CD4-positive, alpha-beta T cell treated with Interleukin-15 for 4 hours (primary cell): Measurements from ENCODE around the gene ID3.
"Not testable (repeated sequence)": the region's sequence is repeated elsewhere in the genome, so short reads cannot be mapped to it uniquely, and the experiment has no call there.

ENCODE experiments used
- DNase-seq: peaks from one replicate; pipeline ENCODE4 v3.0.0-alpha.2; 2020; ENCODE audit warnings: low spot score

Gene ID3

DNA sequence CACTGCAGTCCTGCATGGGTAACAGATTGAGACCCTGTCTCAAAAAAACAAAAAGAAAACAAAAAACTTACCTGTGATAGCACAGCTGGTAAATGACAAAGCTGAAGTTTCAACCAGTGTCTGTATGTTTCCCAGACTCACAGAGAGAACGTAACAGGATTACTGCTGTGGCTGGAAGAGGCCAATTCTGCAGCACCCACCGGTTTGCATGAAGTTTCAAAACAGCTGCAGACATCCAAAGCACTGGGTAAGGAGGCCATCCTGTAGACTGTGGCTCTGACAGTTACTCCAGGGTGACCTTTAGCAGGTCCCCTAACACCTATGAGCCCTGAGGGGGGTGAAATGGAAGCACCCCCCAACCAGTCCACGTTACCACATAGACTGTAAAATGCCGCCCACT is 7.5 kb downstream of the ID3 start:
- no peak for DNase-seq

DNA sequence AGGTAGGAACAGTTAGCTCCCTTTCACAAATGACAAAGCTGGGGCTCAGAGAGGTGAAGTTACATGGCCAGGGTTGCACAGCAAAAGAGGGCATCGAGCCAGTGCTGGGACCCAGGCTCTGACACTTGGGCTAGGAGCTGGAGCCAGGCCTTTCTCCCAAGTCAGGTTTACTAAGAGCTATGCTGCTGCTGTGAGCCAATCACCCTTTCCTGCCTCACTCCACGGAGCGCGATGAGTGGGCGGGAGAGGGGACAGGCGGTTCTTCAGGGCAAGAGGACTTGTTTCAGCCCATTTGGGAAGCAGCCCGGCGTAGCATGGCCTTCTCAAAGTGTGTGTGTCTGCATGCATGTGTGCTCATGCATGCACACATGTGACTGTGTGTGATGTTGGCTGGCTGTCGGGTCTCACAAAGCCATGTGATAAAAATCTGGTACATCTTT is 10.6 kb downstream of the ID3 start:
- no peak for DNase-seq

DNA sequence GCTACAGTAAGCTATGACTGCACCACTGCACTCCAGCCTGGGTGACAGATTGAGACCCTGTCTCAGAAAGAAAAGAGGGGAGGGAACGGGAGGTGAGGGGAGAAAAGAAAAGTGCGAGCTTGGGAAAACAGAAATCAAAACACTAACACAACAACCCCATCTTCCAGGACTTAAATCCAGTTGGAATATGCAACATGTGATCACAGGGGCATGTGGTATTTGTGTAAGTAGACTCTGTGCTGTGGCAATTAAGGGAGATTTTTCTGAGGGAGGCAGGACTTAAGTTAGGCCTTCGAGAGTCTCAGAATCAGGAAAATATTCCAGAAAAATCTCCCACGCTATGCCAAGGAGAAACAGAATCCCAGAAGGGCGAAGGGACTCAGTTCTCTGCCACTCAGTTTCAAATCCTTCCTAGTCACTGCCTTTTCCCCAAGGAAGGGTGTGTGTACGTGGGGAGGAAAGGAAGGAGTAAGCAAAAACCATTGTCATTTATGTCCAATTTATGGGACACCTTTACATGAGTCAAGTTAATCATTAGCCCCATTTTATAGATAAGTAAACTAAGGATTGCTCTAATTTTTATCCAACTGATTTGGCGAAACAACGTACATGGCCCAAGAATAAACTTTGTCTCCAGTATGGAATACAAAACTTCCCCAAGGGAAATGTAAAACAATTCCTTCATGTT is 12.3 kb downstream of the ID3 start:
- no peak for DNase-seq

DNA sequence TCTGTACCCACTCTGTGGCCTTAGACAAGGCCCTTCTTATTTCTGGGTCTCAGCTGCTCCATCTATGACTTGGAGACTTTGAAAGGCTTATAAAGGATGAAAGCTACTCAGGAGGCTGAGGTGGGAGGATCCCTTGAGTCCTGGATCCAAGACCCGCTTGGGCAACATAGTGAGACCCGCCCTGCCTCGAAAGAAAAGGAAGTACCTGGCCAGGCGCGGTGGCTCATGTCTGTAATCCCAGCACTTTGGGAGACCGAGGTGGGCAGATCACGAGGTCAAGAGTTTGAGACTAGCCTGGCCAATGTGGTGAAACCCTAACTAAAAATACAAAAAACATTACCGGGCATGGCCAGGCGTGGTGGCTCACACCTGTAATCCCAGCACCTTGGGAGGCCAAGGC is 13.4 kb downstream of the ID3 start:
- no peak for DNase-seq

DNA sequence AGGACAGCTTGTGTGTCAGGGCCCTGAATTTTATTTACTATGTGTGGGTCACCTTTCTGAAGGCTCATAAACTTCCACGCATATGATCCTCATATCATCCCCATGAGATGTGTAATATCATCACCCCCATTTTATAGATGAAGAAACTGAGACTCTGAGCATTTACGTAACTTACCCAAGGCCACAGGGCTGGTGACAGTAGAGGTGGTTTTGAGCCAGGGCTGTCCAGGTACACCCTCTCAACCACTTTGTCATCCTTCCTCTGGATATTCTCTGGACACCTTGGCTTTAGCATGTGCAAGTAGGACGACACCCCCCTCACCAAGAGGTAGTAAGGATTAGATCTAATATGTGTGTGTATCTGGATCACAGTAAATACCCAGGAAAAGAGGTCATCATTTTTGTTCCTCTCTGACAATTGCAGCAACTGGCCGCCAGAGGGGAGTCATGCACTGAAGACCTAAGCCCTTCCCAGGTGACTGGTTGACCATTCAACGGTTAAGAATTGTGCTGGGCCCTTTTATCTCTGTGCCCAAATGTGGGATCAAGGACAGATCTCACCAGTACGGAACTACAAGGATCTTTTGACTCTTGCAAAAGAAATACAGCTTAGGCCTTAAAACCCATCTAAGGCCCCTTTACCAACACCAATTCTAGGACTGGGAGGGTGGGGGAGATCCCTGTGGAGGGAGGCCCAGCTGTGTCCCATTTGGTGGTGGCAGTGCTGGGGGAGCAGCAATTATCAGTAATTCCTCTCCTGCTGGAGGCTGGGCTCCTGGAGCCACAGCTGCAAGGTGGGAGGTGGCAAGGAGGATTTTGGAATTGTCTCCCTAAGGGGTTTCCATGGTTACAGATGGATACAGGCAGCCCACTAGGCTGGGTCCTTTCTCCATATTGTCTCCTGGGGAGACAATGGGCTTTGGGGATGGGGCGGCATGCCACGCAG is 14.6 kb downstream of the ID3 start:
- DNase-seq: peak; percentile 78

DNA sequence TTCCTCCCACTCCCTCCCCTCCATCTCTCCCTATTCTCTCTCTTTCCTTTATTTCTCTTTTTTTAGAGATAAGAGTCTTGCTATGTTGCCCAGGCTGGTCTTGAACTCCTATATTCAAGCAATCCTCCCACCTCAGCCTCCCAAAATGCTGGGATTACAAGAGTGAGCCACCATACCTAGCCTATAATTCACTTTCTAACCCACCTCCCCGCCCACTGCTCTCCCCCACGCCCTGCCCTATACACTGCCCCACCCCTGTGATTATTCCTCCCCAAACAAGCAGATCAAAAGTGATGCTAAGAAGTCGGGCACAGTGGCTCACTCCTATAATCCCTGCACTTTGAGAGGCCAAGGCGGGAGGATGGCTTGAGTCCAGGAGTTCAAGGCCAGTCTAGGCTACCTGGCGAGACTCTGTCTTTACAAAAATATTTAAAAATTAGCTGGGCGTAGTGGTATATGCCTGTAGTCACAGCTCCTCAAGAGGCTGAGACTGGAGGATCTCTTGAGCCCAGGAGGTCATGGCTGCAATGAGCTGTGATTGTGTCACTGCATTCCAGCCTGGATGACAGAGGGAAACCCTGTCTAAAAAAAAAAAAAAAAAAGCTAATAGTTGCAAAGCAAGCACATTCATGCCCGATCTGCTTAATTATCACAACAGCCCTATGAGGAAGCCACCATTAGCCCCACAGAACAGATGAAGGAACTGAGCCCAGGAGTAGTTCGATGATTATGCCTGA is 15.4 kb downstream of the ID3 start:
- no peak for DNase-seq

DNA sequence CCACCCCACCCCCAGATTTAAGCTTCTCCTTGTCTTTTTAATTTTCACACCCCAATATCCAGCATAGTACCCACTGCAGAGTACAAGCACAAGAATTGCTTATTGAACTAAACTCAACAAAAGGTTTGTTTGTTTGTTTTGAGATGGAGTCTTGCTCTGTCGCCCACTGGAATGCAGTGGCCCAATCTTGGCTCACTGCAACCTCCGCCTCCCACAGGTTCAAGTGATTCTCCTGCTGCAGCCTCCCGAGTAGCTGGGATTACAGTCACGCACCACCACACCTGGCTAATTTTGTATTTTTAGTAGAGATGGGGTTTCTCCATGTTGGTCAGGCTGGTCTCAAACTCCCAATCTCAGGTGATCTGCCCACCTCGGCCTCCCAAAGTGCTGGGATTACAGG is 16.4 kb downstream of the ID3 start:
- not testable (repeated sequence) for DNase-seq

DNA sequence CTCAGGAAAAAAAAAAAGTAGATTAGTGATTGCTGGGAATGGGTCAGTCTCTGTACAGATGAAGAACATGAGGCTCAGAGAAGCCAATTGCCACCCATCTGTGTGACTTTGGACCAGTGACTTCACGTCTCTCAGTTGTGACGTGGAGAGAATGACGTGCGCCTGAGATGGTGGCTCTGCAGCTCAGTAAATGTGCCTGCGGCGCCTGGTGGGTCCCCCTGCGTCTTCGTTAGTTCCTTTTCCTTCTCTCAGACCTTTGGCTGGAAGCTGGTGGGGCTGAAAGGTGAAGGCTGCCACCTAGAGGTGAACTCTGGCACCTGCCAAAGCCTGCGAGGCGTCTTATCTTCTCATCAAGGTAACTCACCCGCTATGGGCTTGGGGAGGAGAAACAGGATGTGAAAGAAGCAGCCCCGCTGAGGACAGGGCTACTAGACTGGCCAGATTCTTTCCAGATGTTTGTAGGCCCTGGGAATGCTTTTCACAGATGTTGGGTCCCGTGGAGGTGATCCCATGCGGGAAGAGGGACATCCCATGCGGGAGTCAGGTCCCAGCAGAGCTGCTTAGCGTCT is 19.5 kb downstream of the ID3 start:
- DNase-seq: peak; percentile 94

DNA sequence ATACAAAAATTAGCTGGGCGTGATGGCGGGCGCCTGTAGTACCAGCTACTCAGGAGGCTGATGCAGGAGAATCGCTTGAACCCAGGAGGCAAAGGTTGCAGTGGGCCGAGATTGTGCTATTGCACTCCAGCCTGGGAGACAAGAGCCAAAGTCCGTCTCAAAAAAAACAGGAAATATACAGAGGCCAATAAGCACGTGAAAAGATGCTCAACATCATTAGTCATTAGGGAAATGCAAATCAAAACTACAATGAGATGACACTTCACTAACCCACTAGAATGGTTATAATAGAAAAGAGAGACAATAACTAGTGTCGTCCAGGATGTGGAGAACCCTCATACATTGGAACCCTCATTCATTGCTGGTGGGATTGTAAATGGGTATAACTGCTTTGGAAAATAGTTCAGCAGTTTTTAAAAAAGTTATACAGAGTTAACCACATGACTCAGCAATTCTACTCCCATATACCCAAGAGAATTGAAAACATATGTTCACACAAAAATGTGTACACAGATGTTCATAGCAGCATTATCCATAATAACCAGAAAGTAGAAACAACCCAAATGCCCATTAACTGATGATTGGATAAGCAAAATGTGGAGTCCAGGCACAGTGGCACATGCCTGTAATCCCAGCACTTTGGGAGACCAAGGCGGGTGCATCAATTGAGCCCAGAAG is 21.9 kb downstream of the ID3 start:
- no peak for DNase-seq

DNA sequence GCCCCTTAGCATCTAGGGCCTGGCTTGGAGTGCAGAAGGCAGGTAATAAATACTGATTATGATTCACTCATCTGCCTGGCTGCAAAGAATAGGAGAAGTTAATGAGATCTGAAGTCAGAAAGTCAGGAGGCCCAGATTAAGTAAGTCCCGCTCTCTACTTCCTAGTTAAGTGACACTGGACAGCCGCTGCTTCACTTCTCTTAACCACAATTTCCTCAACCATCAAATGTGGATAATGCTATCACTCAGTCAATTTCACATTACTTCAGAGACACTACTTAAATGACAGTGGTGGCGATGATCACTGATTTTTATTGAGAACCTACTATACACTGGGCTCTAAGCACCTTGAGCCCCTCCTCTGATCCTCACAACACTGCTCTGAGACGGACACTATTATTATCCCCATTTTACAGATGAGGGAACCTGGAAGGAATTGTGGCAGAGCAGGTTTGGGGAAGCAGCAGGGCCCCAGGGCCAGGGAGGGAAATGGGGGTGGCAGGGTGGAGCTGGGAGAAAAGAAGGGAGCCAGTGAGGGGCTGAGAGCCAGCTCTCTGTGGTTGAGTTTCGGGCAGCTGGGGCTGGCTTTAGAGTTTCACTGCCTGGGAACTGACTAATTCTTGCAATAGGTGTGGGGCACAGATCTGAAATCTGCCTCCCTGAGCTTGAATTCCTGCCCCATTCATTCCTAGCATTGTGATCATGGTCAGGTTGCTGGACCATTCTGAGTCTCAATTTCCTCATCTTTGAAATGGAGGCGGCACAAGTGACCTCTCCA is 25.9 kb downstream of the ID3 start:
- no peak for DNase-seq

DNA sequence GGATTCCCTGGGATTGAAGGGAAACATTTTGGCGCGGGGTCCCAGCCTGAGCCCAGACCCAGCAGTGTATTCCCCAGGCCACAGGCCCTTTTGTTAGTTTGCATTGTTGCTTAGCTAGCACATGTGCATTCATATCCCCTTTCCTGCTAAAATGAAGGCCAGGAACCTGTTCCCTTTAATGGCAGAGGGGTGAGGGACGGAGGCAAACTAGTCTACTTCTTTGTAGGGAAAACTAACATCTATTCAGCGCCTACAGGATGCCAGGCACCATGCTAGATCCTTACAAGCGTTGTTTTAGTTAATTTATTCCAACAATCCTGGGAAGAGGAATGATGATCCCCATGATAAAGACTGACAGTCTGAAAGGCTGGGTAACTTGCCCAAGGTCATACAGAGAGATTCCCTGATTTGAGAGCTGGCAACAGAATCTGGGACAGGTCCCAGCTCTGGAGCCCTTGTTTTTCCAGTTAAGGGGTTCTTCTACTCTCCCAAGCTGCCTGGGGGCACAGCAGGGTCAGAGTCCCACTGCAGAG is 27.7 kb downstream of the ID3 start:
- no peak for DNase-seq

DNA sequence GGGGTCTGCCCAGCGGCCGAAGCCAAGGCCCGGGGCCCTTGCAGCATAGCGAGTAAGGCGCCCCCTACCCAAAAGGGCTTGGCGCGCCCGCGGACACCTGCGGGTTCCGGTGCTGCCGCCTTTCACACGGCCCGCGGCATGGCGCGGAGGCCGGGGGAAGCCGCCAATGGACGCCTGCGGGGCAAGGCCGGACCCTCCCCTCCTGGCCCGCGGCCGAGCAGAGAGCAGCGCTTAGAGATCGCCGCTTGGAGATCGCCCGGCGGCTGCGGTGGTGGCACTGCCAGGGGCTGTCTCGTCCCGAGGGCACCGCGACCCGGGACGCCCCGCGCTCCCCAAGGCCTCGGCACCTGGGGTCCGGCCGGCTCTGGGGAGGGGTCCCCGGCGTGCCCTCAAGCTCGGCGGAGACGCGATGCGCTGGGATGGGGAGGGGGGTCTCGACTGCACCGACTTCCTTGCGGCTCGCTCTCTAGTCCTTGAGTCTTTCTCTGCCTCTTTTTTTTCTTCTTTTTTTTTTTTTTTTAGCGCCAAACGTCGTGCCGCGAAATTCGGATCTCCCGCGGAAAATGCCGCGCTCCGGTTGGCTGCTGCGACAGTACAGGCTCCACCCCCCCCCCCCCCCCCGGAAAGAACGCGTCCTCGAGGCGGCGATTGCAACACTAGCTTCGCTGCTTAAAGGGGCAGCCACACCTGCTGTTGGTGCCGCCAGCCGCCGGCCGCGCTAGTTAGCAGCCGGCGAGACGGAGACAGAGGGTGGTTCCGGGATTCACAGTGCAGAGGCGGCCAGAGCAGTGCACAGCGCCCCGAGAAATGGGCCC is 28.3 kb downstream of the ID3 start, which contains the start of gene E2F2:
TSS of gene E2F2 (minus strand) at position 487 of the 815 bp plus-strand sequence. CDS start at position 47, 440 bp downstream.
- peak; percentile 87 for DNase-seq

DNA sequence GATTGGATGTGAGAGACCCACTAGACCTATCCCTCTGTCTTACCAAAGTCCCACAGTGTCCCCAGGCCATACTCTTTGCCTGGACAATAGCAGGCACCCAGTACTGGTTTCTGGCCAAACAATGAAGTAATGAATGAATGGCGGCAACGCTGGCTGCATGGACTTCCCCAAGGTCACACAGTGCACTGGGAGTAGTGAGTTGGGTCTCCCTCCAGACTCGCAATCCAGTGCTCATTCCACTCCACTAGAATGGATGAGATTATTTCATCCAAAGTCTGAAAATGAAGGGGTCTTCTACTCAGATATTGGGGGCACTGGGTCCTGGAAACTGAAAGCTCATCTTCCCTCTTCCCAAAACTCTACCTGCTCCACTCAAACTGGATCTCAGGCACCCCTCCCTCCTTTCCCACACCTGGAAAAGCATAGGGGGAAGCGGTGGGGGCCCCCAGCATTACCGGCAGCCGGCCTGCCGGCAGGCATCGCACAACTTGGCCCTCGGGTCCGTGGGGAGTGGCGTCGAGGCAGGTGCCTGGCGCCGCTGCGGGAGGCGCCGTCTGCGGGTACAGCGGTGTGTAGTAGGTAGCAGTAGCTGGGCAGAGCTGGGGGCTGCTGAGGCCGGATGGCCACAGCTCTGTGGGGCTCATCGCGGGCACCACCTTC is 29.1 kb downstream of the ID3 start:
- DNase-seq: no peak

DNA sequence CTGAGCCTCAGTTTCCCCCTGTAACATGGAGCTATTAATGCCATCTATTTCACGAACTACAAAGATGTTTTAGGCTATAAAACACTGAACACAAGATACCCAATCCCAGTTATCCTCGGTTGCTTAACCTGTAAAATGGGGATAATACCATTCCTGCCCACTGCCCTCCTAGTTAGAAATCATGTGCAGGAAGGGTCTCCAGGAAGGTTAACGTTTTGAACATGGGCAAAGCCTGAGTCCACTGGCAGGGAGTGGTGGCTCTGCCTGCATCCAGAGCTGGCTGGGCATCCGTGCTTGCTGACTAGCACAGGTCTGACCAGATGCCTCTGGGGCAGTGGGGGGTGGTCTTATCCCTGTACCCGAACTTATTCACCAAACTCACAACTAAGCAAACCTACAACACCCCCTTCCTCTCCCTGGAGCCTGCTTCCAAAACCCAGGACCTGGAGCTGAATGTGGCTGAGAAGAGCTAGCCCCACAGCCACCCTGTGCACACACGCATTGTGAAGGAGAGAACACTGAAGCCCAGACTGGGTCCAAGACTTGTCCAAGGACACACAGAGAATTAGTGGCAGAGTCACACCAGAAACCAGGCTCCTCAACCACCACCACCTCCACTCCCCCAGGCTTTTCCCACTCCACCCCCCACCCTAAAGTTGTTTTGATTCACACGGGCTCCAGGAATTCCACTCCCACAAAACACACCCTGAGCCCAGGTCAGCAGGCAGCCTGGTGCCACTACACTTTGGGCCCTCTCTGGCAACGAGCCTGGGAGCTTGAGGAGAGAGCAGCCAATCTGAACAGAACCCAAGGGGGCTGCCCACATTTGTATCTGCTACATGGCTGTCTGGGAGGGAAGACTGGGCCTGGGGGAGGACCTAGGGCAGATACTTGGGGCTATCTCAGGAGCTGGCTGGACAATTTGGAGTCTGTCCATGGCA is 29.9 kb downstream of the ID3 start:
- DNase-seq: no peak

DNA sequence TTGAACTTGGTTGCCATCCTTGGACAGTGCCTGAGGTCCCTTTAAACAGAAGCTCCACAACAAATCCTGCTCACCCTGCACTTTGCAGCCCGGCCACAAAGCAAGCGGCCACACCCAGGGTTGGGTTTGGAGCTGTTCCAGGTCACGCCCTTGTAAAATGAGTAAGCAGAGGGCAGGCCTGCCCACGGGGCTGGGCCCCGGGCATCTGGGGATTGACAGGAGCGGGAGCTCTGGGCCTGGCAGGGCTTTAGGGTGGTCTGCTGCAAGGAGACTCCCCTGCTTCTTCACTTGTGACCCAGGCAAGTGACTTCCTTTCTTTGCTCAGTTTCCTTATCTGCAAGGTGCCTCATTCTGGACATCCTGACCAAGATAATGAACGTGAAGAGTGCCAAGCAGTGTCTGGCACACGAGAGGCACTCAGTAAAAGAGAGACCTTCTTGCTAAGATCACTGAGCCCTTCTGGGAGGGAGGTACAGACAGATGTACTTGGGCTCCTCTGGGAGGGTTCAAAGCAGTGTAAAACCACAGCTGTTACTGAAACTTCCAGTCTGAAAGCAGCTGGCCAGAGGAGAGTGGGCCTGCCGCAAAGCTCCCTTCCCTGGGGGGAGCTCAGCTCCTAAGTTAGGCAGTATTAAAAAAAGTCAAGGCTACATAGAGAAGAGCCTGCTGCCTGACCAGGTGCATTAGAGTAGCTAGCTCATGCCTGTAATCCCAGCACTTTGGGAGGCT is 30.9 kb downstream of the ID3 start:
- DNase-seq: peak; percentile 90

DNA sequence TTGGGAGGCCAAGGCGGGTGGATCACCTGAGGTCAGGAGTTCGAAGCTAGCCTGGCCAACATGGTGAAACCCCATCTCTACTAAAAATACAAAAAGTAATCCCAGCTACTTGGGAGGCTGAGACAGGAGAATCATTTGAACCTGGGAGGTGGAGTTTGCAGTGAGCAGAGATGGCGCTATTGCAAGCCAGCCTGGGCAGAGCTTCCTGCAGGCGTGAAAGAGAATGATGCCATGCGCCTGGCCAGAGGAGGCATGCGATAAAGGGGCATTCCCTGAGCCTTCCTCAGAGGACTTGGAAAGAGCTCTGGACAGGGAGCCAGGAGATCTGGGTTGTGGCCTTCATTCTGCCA is 31.4 kb downstream of the ID3 start:
- no peak for DNase-seq

DNA sequence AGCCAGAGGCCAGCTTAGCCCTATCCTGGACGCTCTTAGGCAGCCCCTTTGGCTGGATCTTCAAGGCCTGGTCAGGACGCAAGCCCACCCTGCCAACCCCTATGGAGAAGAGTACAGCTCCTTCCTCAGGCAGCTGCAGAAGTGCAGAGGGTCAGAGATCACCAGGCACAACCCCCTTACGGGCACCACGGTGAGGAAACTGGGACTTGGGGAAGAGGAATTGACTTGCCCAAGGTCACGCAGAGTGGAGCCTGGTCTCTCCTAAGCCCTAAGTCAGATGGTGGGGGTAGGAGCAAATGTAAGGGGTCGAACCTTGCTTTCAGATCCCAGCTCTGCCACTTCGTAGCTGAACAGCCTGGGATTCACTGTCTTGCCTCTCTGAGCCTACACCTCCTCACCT is 31.9 kb downstream of the ID3 start:
- DNase-seq: no peak
